Suprapubic skin (tissue), 4 donors: ENCODE measurements around the gene SCN1A. TPM values are rescaled to one million over a fixed set of nuclear protein-coding genes. Genes with fewer than 3 reads are reported as not detected.

Source experiments
- DNase-seq, 2 donors: peaks; one replicate each; pipeline ENCODE4 v3.0.0-alpha.2; 2019; ENCODE audit warnings: low spot score in 2 of 2
- H3K27ac ChIP-seq: fragments of 200-600 bp; sonication (generic); one replicate; pipeline ENCODE4 v1.5.1; 2019
- H3K27me3 ChIP-seq: fragments of 200-600 bp; sonication (generic); one replicate; pipeline ENCODE4 v1.5.1; 2019
- H3K36me3 ChIP-seq: fragments of 200-600 bp; sonication (generic); one replicate; pipeline ENCODE4 v1.5.1; 2019
- H3K4me1 ChIP-seq: fragments of 200-600 bp; sonication (generic); one replicate; pipeline ENCODE4 v1.5.1; 2019
- H3K4me3 ChIP-seq: fragments of 200-600 bp; sonication (generic); one replicate; pipeline ENCODE4 v1.5.1; 2019; ENCODE audit warnings: mild to moderate bottlenecking
- H3K9me3 ChIP-seq: fragments of 200-600 bp; sonication (generic); one replicate; pipeline ENCODE4 v1.5.1; 2019
- CTCF ChIP-seq, 2 donors: fragments of 200-600 bp in 1 of 2; fragments of 450-650 bp in 1 of 2; sonication (generic) in 1 of 2; IDR thresholded peaks; one replicate each; pipeline ENCODE4 v1.5.1; 2016 to 2019; ENCODE audit warnings: antibody characterized with exemption in 2 of 2, mild to moderate bottlenecking in 1 of 2, moderate library complexity in 1 of 2
- EP300 ChIP-seq: sonication (generic); formaldehyde crosslinking; IDR thresholded peaks from one replicate; pipeline ENCODE4 v1.6.1; 2017; ENCODE audit warnings: antibody characterized with exemption
- POLR2A ChIP-seq, 2 donors: fragments of 450-650 bp; IDR thresholded peaks; one replicate each; pipeline ENCODE4 v1.6.1; 2017; ENCODE audit warnings: antibody characterized with exemption in 2 of 2, mild to moderate bottlenecking in 2 of 2, moderate library complexity in 2 of 2
- POLR2AphosphoS5 ChIP-seq, 3 donors: sonication (generic); formaldehyde crosslinking; IDR thresholded peaks; one replicate each; pipeline ENCODE4 v1.6.1; 2017; ENCODE audit warnings: antibody characterized with exemption in 3 of 3
- WGBS: methylation state at CpG from one replicate; pipeline ENCODE4 v1.1.5; 2018; 5-methylcytosine and 5-hydroxymethylcytosine counted together
- total RNA-seq, 4 donors: library from RNA; depleted of rRNA; stranded (reverse); fragments of >200 nt; gene quantifications; one replicate each; pipeline ENCODE4 v1.1.0, GENCODE V29; 2016

Gene SCN1A
- total RNA-seq, 4 donors from 2014 or later, result not detected

- Histone ChIP-seq H3K27ac (no peak overlapping the region), H3K4me1 (no peaks in the 10 kb centered on the region), H3K4me3 (no peak overlapping the region), H3K36me3 (no peaks in the 10 kb centered on the region), H3K27me3 (no peaks in the 10 kb centered on the region), H3K9me3 (no peaks in the 10 kb centered on the region)
- no peak for TF ChIP-seq CTCF (IDR thresholded peaks at IDR 0.05)
- WGBS, result 90% methylated on average over 2 of the region's 2 CpGs
- DNase-seq, result no peak
These were observed 8.0 kb upstream of the SCN1A start for GRCh38 chr2:166135849-166136258.

- TF ChIP-seq POLR2AphosphoS5 (IDR thresholded peaks at IDR 0.05), result no peak
- no peak for TF ChIP-seq EP300
- no peak for TF ChIP-seq CTCF (IDR thresholded peaks at IDR 0.05)
- TF ChIP-seq POLR2A (IDR thresholded peaks at IDR 0.05), result no peak
- Histone ChIP-seq H3K4me3 (no peak overlapping the region), H3K9me3 (no peaks in the 10 kb centered on the region), H3K27ac (no peak overlapping the region), H3K27me3 (peaks cover 2% of the 10 kb centered on the region), H3K36me3 (no peaks in the 10 kb centered on the region), H3K4me1 (no peaks in the 10 kb centered on the region)
- DNase-seq, result no peak
- 78% methylated on average over 6 of the region's 6 CpGs for WGBS
These were observed 7.5 kb upstream of the SCN1A start for GRCh38 chr2:166135152-166135848.

GRCh38 chr2:166134252-166135151 is 6.7 kb upstream of the SCN1A start:
- Histone ChIP-seq H3K27ac (no peak overlapping the region), H3K36me3 (no peaks in the 10 kb centered on the region), H3K4me3 (no peak overlapping the region), H3K27me3 (peaks cover 10% of the 10 kb centered on the region), H3K4me1 (no peaks in the 10 kb centered on the region), H3K9me3 (no peaks in the 10 kb centered on the region)
- TF ChIP-seq EP300 (no peak), CTCF (IDR thresholded peaks at IDR 0.05) (no peak), POLR2AphosphoS5 (IDR thresholded peaks at IDR 0.05) (no peak), POLR2A (IDR thresholded peaks at IDR 0.05) (no peak)
- no peak for DNase-seq
- WGBS, result 62% methylated on average over 3 of the region's 3 CpGs

GRCh38 chr2:166133653-166134052 is 5.8 kb upstream of the SCN1A start:
- Histone ChIP-seq H3K27ac (no peak overlapping the region), H3K27me3 (peaks cover 12% of the 10 kb centered on the region), H3K4me1 (no peaks in the 10 kb centered on the region), H3K4me3 (no peak overlapping the region), H3K36me3 (no peaks in the 10 kb centered on the region), H3K9me3 (no peaks in the 10 kb centered on the region)
- DNase-seq, result no peak
- WGBS, result 68% methylated on average over 7 of the region's 7 CpGs
- TF ChIP-seq POLR2AphosphoS5 (IDR thresholded peaks at IDR 0.05) (no peak), EP300 (no peak), POLR2A (IDR thresholded peaks at IDR 0.05) (no peak), CTCF (IDR thresholded peaks at IDR 0.05) (no peak)

GRCh38 chr2:166128156-166128505 is 311 bp upstream of the SCN1A start:
- Histone ChIP-seq H3K4me1 (no peaks in the 10 kb centered on the region), H3K4me3 (no peak overlapping the region), H3K27ac (no peak overlapping the region), H3K9me3 (no peaks in the 10 kb centered on the region), H3K27me3 (peaks cover 12% of the 10 kb centered on the region), H3K36me3 (no peaks in the 10 kb centered on the region)
- no peak for DNase-seq
- no peak for TF ChIP-seq EP300
- TF ChIP-seq POLR2A (IDR thresholded peaks at IDR 0.05), result no peak
